SK-N-MC (cell line): ENCODE results near the gene POLR2B.

Source experiments
- DNase-seq: peaks from one replicate; pipeline ENCODE4 v3.0.0-alpha.2; 2011; ENCODE audit warnings: low read depth, low spot score
- H3K27ac ChIP-seq: fragments of 200-600 bp; sonication (generic); 2 replicates; pipeline ENCODE4 v1.5.1; 2016; ENCODE audit warnings: mixed run types
- H3K36me3 ChIP-seq: fragments of 200-600 bp; sonication (generic); 2 replicates; pipeline ENCODE4 v1.6.1; 2017; ENCODE audit warnings: antibody characterized with exemption, low read length, mixed read lengths; ENCODE audit not compliant: insufficient read depth
- H3K4me3 ChIP-seq: fragments of 200-600 bp; sonication (generic); 2 replicates; pipeline ENCODE4 v1.5.1; 2016
- H3K9ac ChIP-seq: fragments of 200-600 bp; sonication (generic); 2 replicates; pipeline ENCODE4 v1.8.0; 2017; ENCODE audit warnings: mixed run types, mixed read lengths; ENCODE audit not compliant: insufficient read length
- H3K9me3 ChIP-seq: fragments of 200-600 bp; sonication (generic); 2 replicates; pipeline ENCODE4 v1.6.1; 2017; ENCODE audit warnings: low read depth, mild to moderate bottlenecking, antibody characterized with exemption, low read length, moderate library complexity, mixed read lengths
- EZH2 ChIP-seq: fragments of 200-600 bp; sonication (generic); IDR thresholded peaks from one replicate; pipeline ENCODE4 v1.6.1; 2017; ENCODE audit warnings: antibody characterized with exemption
- FOXP2 ChIP-seq: optimal IDR thresholded peaks from 2 replicates; pipeline ENCODE3; 2011; ENCODE audit warnings: mild to moderate bottlenecking, moderate library complexity; ENCODE audit not compliant: insufficient read depth; ENCODE audit errors: extremely low read length, control extremely low read depth
- POLR2AphosphoS5 ChIP-seq: IDR thresholded peaks from 2 replicates; pipeline ENCODE4 v1.6.1; 2012; ENCODE audit warnings: mild to moderate bottlenecking, low read depth, low read length, borderline replicate concordance

The POLR2B gene

DNA sequence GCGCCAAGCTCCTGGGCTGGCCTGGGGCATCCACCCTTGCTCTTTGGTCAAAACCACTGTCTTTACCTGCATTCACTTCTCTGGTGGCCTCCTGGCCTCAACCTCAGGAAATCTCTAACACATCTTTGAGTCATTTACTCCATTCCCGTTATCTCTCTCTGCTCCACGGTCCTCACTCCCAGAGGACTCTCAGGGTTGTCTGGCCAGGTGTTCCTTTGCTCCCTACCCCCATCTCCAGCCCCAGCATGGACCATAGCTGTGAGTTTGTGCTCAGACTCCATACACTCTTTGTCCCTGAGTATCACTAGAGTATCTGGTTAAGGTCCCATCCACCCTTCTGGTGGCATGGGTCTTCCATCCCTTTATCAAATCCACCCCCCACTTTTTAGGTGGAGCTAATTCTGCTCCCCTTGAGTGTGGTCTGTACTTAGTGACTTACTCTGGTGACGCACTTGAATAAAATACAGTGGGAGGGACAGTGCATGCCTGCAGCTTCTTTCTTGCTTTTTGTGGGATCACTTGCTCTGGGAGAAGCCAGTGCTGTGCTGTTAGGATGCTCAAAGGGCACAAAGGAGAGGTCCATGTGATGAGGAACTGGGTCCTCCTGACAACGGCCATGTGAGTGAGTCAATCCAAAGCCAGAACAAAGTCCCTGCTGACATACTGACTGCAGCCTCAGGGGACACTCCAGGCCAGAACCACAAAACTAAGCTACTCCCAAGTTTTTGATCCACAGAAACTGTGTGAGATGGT lies 87.2 kb downstream of the POLR2B start:
- H3K27ac ChIP-seq: no peak overlapping the region
- no peak overlapping the region for H3K9ac ChIP-seq
- no peaks in the 10 kb centered on the region for H3K36me3 ChIP-seq
- H3K9me3 ChIP-seq: no peaks in the 10 kb centered on the region
- peak overlapping the region; percentile 61 for H3K4me3 ChIP-seq
- no peak for DNase-seq
- no peak for TF ChIP-seq FOXP2
- TF ChIP-seq POLR2AphosphoS5: no peak
- TF ChIP-seq EZH2: no peak

DNA sequence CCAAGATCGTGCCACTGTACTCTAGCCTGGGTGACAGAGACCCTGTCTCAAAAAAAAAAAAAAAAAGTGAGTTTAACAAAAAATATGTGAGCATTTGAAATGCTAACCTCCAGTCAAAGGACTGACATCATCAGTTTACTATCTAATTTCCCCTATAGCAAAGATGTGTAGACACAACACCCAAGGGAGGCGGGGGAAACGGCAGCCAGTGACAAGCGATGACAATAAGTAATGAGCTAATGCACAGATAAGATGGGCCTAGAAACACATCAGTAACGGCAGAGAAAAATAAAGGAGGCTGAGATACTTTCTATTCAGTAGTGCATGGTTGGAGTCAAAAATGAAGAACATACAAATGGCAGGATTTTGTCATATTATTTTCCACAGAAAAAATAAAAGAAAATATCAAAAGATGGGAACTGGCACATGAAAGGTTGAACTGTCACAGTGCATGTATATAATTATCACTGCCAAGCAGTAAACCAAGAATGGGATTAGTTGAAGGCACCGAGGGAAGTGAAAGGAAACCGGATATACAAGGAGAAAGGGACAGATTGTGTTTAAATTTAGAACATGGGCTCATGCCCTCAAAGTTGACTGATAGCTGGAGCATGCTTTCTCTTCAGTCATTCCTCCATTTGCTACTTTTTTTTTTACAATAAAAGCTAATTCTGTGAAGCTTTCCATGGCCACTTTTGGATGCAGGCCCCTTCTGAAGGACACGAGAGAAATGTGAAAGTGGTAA lies 89.7 kb downstream of the POLR2B start:
- Histone ChIP-seq H3K36me3 (no peaks in the 10 kb centered on the region), H3K9ac (no peak overlapping the region), H3K4me3 (no peak overlapping the region), H3K9me3 (no peaks in the 10 kb centered on the region), H3K27ac (no peak overlapping the region)
- DNase-seq: no peak
- TF ChIP-seq EZH2 (no peak), POLR2AphosphoS5 (no peak), FOXP2 (no peak)

DNA sequence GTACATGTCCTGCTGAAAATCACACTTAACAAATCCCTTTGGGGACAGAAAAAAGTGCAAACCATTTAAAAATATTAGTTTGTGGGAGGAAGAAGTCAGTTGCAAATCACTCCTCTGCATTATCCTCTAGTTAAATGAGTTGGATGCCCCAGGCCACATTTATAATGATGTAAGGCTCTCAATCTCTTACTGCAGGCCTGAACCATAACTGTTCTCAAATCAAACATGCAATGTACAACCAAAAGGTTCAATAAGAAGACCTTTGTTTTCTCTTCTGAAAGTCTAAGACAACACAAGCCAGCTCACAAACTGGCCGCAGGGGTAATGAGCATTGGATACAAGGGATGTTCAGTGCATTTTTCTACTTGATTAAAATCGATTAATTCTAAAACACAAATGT lies 91.8 kb downstream of the POLR2B start:
- no peak for DNase-seq
- no peak for TF ChIP-seq FOXP2
- H3K27ac ChIP-seq: no peak overlapping the region

DNA sequence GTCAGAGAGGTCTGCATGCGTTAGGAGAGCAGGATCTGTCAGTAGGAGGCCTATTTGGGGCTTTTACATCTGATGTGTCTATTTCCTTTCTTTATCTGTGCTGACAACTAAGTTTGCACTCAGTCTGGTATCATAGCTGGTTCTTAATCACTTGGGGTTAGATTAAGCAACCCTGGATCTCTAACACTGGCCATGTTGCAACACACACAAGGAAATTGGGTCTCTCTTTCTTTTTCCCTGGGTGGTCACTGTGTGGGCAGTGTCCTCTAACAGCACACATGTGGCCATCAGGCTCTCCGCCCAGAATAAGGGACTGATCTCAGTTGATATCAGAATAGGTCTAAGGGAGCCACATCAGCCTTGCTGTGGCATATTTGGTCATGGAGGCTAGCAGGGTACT lies 92.6 kb downstream of the POLR2B start:
- no peak for TF ChIP-seq POLR2AphosphoS5
- no peak for TF ChIP-seq FOXP2
- TF ChIP-seq EZH2: no peak
- no peak for DNase-seq
- Histone ChIP-seq H3K36me3 (no peaks in the 10 kb centered on the region), H3K9ac (no peak overlapping the region), H3K27ac (no peak overlapping the region), H3K9me3 (no peaks in the 10 kb centered on the region), H3K4me3 (no peak overlapping the region)

More for the DNA sequence above, 91.8 kb downstream of the POLR2B start:
- Histone ChIP-seq H3K9me3 (no peaks in the 10 kb centered on the region), H3K4me3 (no peak overlapping the region), H3K36me3 (no peaks in the 10 kb centered on the region), H3K9ac (no peak overlapping the region)

DNA sequence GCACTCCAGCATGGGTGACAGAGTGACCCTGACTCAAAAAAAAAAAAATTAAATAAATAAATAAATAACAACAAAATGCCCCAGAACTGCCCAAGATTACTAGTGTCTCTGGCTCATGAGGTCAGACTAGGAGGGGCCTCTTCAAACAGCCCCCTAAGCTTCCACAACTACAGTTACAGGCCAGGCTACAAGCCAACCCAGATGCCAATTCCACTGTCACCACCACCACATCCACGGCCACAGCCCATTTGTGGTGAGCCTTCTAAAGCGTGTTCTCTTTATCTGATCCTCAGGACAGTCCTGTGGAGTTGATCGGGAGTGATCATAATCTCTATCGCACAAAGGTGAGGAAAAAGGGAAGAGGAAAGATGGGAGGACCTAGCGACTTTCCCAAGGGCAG lies 94.9 kb downstream of the POLR2B start:
- Histone ChIP-seq H3K9me3 (no peaks in the 10 kb centered on the region), H3K9ac (no peak overlapping the region), H3K4me3 (no peak overlapping the region), H3K27ac (no peak overlapping the region), H3K36me3 (no peaks in the 10 kb centered on the region)
- no peak for DNase-seq
- TF ChIP-seq FOXP2: no peak

DNA sequence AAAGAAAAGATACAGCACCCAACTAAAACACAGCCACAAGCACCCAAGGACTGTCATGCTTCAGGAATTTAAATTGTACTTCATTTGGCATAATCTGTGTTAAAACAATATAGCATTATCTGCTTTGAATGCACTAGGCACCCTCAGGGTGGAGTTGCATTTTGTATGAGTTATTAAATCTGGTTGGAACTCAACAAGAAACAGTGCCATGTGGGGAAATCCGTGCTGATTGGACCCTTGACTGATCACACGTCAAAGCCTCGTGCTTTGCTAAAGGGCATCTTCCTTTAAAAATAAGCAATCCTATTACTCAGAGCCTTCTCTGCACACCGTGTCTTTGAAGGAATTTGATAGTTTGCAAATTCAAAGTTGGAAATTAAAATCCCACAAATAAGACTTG lies 96.0 kb downstream of the POLR2B start:
- TF ChIP-seq EZH2 (no peak), POLR2AphosphoS5 (no peak), FOXP2 (no peak)
- DNase-seq: no peak
- no peak overlapping the region for H3K4me3 ChIP-seq
- no peaks in the 10 kb centered on the region for H3K9me3 ChIP-seq
- no peak overlapping the region for H3K9ac ChIP-seq
- no peaks in the 10 kb centered on the region for H3K36me3 ChIP-seq
- no peak overlapping the region for H3K27ac ChIP-seq

DNA sequence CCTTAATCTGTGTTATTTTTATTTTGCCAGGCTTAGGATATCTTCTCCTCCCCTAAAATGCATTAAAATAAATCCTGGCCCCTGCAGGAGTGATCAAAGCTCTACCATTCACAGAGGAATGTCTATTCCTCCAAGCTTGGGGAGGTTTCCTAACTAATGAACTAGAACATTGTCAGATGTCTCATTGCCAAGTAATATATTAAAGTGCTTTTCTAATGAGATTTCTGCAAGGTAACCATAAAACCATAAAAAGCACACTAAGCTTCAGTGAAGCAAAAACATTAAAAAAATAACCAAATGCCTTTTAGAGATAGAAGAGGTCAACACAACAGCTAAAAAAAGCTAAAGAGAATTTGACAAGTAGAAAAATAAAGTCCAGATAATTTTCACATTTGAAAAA lies 96.7 kb downstream of the POLR2B start:
- Histone ChIP-seq H3K9ac (no peak overlapping the region), H3K4me3 (no peak overlapping the region), H3K36me3 (no peaks in the 10 kb centered on the region), H3K27ac (no peak overlapping the region), H3K9me3 (no peaks in the 10 kb centered on the region)
- no peak for DNase-seq
- TF ChIP-seq EZH2 (no peak), POLR2AphosphoS5 (no peak), FOXP2 (no peak)

DNA sequence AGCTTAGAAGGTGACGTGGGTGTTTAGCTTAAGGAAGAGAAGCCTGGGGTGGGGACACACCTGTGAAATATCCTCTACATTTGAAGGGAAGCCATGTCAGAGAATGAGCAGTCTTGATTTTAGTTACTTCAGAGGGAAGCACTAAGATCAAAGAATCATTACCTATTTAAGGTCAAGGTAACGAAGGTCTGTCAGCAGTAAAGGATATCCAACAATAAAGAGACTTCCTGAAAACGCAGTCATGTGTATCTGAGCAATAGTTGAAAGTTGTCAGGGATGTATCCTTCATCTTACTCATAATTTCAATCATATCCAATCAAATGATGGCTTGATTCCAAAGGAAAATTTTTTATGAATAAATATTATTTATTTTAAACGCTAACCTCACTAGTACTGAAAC lies 98.0 kb downstream of the POLR2B start:
- TF ChIP-seq POLR2AphosphoS5 (no peak), FOXP2 (no peak), EZH2 (no peak)
- Histone ChIP-seq H3K9me3 (no peaks in the 10 kb centered on the region), H3K36me3 (no peaks in the 10 kb centered on the region), H3K9ac (no peak overlapping the region), H3K4me3 (no peak overlapping the region), H3K27ac (no peak overlapping the region)
- no peak for DNase-seq
